Thoracic aorta (tissue), 2 donors: ENCODE data around the gene CABLES1. TPM values are rescaled to one million over a fixed set of nuclear protein-coding genes. Genes with fewer than 3 reads are reported as not detected.

Source experiments
- ATAC-seq: fragments of 150-250 bp; one replicate; pipeline ENCODE4 v1.8.0; 2017; ENCODE audit warnings: low read depth; ENCODE audit not compliant: insufficient number of reproducible peaks, low FRiP score
- DNase-seq: peaks from one replicate; pipeline ENCODE4 v3.0.0-alpha.2; 2020; ENCODE audit warnings: low spot score
- H3K27ac ChIP-seq, 2 donors: fragments of 200-600 bp; sonication (generic); 1 replicate in 1 of 2; 2 replicates in 1 of 2; pipeline ENCODE4 v1.5.1; 2016; ENCODE audit warnings: mild to moderate bottlenecking in 2 of 2, moderate library complexity in 2 of 2
- H3K27me3 ChIP-seq: fragments of 200-600 bp; sonication (generic); replicated peaks from 2 replicates; pipeline ENCODE4 v1.6.0; 2016; ENCODE audit warnings: mild to moderate bottlenecking; ENCODE audit not compliant: insufficient read depth
- H3K36me3 ChIP-seq: fragments of 200-600 bp; sonication (generic); one replicate; pipeline ENCODE4 v1.5.1; 2016
- H3K4me1 ChIP-seq, 2 donors: fragments of 200-600 bp; sonication (generic); 1 replicate in 1 of 2; 2 replicates in 1 of 2; pipeline versions ENCODE4 v1.5.1 to v1.6.0; 2016; ENCODE audit warnings: low read depth in 2 of 2, mild to moderate bottlenecking in 1 of 2; ENCODE audit not compliant: control insufficient read depth in 1 of 2
- H3K4me3 ChIP-seq: fragments of 200-600 bp; sonication (generic); 2 replicates; pipeline ENCODE4 v1.5.1; 2016; ENCODE audit warnings: mild to moderate bottlenecking
- H3K9me3 ChIP-seq: fragments of 200-600 bp; sonication (generic); 2 replicates; pipeline ENCODE4 v1.5.1; 2016
- total RNA-seq, 2 donors: library from RNA; depleted of rRNA; stranded (reverse); fragments of >200 nt; gene quantifications; one replicate each; pipeline versions ENCODE4 v1.1.0 to v1.2.3, GENCODE V29; 2016
- TF ChIP-seq, protein P1 (sequence below): fragments of 200-600 bp; sonication (generic); IDR thresholded peaks from one replicate; pipeline ENCODE4 v1.5.1; 2019; ENCODE audit warnings: antibody characterized with exemption

CABLES1 gene
- total RNA-seq, 2 donors from 2014 or later: 25.7 to 28.7 TPM

- DNase-seq (no peak), ATAC-seq (no peak)
- Histone ChIP-seq H3K4me1 (peaks cover 0 to 20% of the 10 kb centered on the region in 2 donors), H3K27me3 (no peaks in the 10 kb centered on the region), H3K36me3 (no peaks in the 10 kb centered on the region), H3K4me3 (no peak overlapping the region), H3K9me3 (no peaks in the 10 kb centered on the region), H3K27ac (no peak overlapping the region)
- TF ChIP-seq, protein P1, sequence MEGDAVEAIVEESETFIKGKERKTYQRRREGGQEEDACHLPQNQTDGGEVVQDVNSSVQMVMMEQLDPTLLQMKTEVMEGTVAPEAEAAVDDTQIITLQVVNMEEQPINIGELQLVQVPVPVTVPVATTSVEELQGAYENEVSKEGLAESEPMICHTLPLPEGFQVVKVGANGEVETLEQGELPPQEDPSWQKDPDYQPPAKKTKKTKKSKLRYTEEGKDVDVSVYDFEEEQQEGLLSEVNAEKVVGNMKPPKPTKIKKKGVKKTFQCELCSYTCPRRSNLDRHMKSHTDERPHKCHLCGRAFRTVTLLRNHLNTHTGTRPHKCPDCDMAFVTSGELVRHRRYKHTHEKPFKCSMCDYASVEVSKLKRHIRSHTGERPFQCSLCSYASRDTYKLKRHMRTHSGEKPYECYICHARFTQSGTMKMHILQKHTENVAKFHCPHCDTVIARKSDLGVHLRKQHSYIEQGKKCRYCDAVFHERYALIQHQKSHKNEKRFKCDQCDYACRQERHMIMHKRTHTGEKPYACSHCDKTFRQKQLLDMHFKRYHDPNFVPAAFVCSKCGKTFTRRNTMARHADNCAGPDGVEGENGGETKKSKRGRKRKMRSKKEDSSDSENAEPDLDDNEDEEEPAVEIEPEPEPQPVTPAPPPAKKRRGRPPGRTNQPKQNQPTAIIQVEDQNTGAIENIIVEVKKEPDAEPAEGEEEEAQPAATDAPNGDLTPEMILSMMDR: no peak
Measured at GRCh38 chr18:23211146-23211545, 75.9 kb downstream of the CABLES1 start.

- ATAC-seq: no peak
- H3K4me1 ChIP-seq: peaks cover 0 to 20% of the 10 kb centered on the region in 2 donors
- H3K9me3 ChIP-seq: no peaks in the 10 kb centered on the region
- DNase-seq: no peak
- TF ChIP-seq, protein P1: no peak
- no peaks in the 10 kb centered on the region for H3K27me3 ChIP-seq
- no peak overlapping the region for H3K4me3 ChIP-seq
- H3K36me3 ChIP-seq: no peaks in the 10 kb centered on the region
- H3K27ac ChIP-seq: no peak overlapping the region
Measured at GRCh38 chr18:23212161-23212560, 76.9 kb downstream of the CABLES1 start.

DNA sequence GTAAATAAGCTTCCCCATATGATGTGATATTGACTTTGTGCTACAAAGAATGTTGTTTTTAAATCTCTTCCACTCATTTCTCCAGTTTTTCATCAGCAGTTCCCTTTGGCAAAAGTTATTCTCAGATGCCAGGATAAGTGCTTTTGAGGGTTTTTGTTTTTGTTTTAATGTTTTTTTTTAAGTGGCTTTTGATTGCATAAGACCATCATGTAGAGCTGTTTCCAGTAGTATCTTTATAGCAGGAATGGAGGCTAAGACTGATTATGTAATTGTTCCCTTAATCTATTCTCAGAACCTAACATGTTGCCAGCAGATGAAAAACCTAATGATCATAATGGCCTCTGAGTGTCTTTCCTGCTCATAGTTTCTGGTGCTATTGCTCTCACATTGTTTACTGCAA lies 77.9 kb downstream of the CABLES1 start:
- no peaks in the 10 kb centered on the region for H3K36me3 ChIP-seq
- no peak for DNase-seq
- no peak overlapping the region for H3K27ac ChIP-seq
- TF ChIP-seq, protein P1: no peak
- no peak overlapping the region for H3K4me3 ChIP-seq
- no peaks in the 10 kb centered on the region for H3K9me3 ChIP-seq
- ATAC-seq: no peak
- no peaks in the 10 kb centered on the region for H3K27me3 ChIP-seq
- peaks cover 0 to 20% of the 10 kb centered on the region in 2 donors for H3K4me1 ChIP-seq

- no peak for DNase-seq
- no peak for ATAC-seq
- no peaks in the 10 kb centered on the region for H3K36me3 ChIP-seq
- H3K27ac ChIP-seq: no peak overlapping the region
- TF ChIP-seq, protein P1: no peak
- H3K9me3 ChIP-seq: no peaks in the 10 kb centered on the region
- no peak overlapping the region for H3K4me3 ChIP-seq
- no peaks in the 10 kb centered on the region for H3K27me3 ChIP-seq
- peaks cover 7 to 28% of the 10 kb centered on the region in 2 donors for H3K4me1 ChIP-seq
Measured at GRCh38 chr18:23217781-23218180, 82.5 kb downstream of the CABLES1 start.

DNA sequence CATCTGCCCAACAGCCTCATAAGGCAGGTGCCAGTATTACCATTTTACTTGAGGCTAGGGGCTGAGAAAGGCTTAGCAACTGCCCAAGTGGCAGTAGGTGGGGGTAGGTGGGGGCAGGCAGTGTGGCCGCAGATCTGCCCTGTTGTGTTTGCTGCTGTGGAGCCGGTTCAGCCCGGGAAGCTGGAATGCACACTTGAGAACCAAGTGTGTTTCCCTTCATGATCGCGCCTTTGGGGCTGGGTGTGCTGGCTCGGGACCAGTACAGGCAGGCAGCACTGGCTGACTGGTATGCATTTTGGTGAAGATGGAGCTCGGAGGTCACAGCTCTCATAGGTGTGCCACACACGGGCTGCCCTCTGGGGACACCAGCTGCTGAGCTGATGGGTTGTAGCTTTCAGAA lies 85.1 kb downstream of the CABLES1 start:
- no peaks in the 10 kb centered on the region for H3K36me3 ChIP-seq
- no peak for DNase-seq
- H3K4me1 ChIP-seq: peaks cover 12 to 26% of the 10 kb centered on the region in 2 donors
- H3K27me3 ChIP-seq: no peaks in the 10 kb centered on the region
- H3K4me3 ChIP-seq: no peak overlapping the region
- ATAC-seq: no peak
- TF ChIP-seq, protein P1: no peak
- no peaks in the 10 kb centered on the region for H3K9me3 ChIP-seq
- H3K27ac ChIP-seq: peak overlapping the region in 1 of 2 donors; percentile 18
